Gastroesophageal sphincter (tissue), 4 donors: ENCODE data around the gene AKAP6. TPM values are rescaled to one million over a fixed set of nuclear protein-coding genes. Genes with fewer than 3 reads are reported as not detected.

ENCODE experiments used
- ATAC-seq: fragments of 150-250 bp; one replicate; pipeline ENCODE4 v1.9.1; 2016; ENCODE audit warnings: mild to moderate bottlenecking, moderate library complexity
- H3K27ac ChIP-seq, 4 donors: fragments of 200-600 bp; sonication (generic) in 3 of 4; 1 replicate in 3 of 4; 2 replicates in 1 of 4; pipeline ENCODE4 v1.5.1; 2016 to 2019
- H3K27me3 ChIP-seq: fragments of 200-600 bp; sonication (generic); one replicate; pipeline ENCODE4 v1.5.1; 2019
- H3K36me3 ChIP-seq, 2 donors: fragments of 200-600 bp; sonication (generic); one replicate each; pipeline ENCODE4 v1.5.1; 2019; ENCODE audit warnings: control low read depth in 1 of 2
- H3K4me1 ChIP-seq, 3 donors: fragments of 200-600 bp; sonication (generic); 1 replicate in 2 of 3; 2 replicates in 1 of 3; pipeline ENCODE4 v1.5.1; 2016 to 2019; ENCODE audit warnings: control low read depth in 2 of 3
- H3K4me3 ChIP-seq, 2 donors: fragments of 200-600 bp; sonication (generic); one replicate each; pipeline ENCODE4 v1.5.1; 2019; ENCODE audit warnings: mild to moderate bottlenecking in 1 of 2, moderate library complexity in 1 of 2
- H3K9me3 ChIP-seq, 3 donors: fragments of 200-600 bp; sonication (generic); one replicate each; pipeline ENCODE4 v1.5.1; 2017 to 2019; ENCODE audit warnings: control low read depth in 2 of 3
- EP300 ChIP-seq: sonication (generic); formaldehyde crosslinking; IDR thresholded peaks from one replicate; pipeline ENCODE4 v1.6.1; 2017; ENCODE audit warnings: antibody characterized with exemption, mild to moderate bottlenecking
- POLR2A ChIP-seq, 2 donors: fragments of 450-650 bp; IDR thresholded peaks; one replicate each; pipeline ENCODE4 v1.6.1; 2017; ENCODE audit warnings: antibody characterized with exemption in 2 of 2, mild to moderate bottlenecking in 2 of 2, moderate library complexity in 1 of 2
- POLR2AphosphoS5 ChIP-seq: sonication (generic); formaldehyde crosslinking; IDR thresholded peaks from one replicate; pipeline ENCODE4 v1.6.1; 2017; ENCODE audit warnings: antibody characterized with exemption
- WGBS, 2 donors: methylation state at CpG; one replicate each; pipeline ENCODE4 v1.1.5; 2018; ENCODE audit warnings: low coverage in 1 of 2; 5-methylcytosine and 5-hydroxymethylcytosine counted together
- total RNA-seq, 4 donors: library from RNA; depleted of rRNA; stranded (reverse); fragments of >200 nt; gene quantifications; one replicate each; pipeline ENCODE4 v1.1.0, GENCODE V29; 2016
- TF ChIP-seq, protein P1 (sequence below), 4 experiments: fragments of 200-600 bp in 2 of 4; fragments of 450-650 bp in 2 of 4; sonication (generic) in 1 of 4; IDR thresholded peaks; one replicate each; pipeline ENCODE4 v1.5.1; 2017 to 2019; ENCODE audit warnings: antibody characterized with exemption in 4 of 4, mild to moderate bottlenecking in 2 of 4, moderate library complexity in 2 of 4

AKAP6 gene
- total RNA-seq, 4 donors from 2014 or later = 33.1 to 65.4 (median 45.0) TPM

- H3K27me3 ChIP-seq = no peaks in the 10 kb centered on the region
- no peak for ATAC-seq
Observed at GRCh38 chr14:32530800-32531199, 201.7 kb downstream of the AKAP6 start.

GRCh38 chr14:32531942-32532515, 202.9 kb downstream of the AKAP6 start:
- Histone ChIP-seq H3K27ac (no peak overlapping the region), H3K36me3 (peaks cover 0 to 11% of the 10 kb centered on the region in 2 donors), H3K4me1 (no peaks in the 10 kb centered on the region), H3K9me3 (no peaks in the 10 kb centered on the region), H3K4me3 (no peak overlapping the region), H3K27me3 (no peaks in the 10 kb centered on the region)
- 85 to 91% methylated on average over 2 of the region's 2 CpGs for WGBS, 2 donors
- no peak for ATAC-seq
- TF ChIP-seq EP300 (no peak), POLR2AphosphoS5 (no peak), POLR2A (IDR thresholded peaks at IDR 0.05) (no peak)

More at GRCh38 chr14:32530800-32531199, 201.7 kb downstream of the AKAP6 start:
- H3K9me3 ChIP-seq = no peaks in the 10 kb centered on the region
- WGBS, 2 donors = 42% methylated on average over 1 of the region's 1 CpG
- no peak overlapping the region for H3K4me3 ChIP-seq
- no peak for TF ChIP-seq POLR2A (IDR thresholded peaks at IDR 0.05)
- no peak for TF ChIP-seq POLR2AphosphoS5
- TF ChIP-seq, protein P1, sequence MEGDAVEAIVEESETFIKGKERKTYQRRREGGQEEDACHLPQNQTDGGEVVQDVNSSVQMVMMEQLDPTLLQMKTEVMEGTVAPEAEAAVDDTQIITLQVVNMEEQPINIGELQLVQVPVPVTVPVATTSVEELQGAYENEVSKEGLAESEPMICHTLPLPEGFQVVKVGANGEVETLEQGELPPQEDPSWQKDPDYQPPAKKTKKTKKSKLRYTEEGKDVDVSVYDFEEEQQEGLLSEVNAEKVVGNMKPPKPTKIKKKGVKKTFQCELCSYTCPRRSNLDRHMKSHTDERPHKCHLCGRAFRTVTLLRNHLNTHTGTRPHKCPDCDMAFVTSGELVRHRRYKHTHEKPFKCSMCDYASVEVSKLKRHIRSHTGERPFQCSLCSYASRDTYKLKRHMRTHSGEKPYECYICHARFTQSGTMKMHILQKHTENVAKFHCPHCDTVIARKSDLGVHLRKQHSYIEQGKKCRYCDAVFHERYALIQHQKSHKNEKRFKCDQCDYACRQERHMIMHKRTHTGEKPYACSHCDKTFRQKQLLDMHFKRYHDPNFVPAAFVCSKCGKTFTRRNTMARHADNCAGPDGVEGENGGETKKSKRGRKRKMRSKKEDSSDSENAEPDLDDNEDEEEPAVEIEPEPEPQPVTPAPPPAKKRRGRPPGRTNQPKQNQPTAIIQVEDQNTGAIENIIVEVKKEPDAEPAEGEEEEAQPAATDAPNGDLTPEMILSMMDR (IDR thresholded peaks at IDR 0.05) = no peak
- TF ChIP-seq EP300 = no peak
- H3K4me1 ChIP-seq = no peaks in the 10 kb centered on the region
- H3K27ac ChIP-seq = no peak overlapping the region
- H3K36me3 ChIP-seq = no peaks in the 10 kb centered on the region

- no peak for ATAC-seq
- Histone ChIP-seq H3K27me3 (no peaks in the 10 kb centered on the region), H3K27ac (no peak overlapping the region), H3K4me3 (no peak overlapping the region), H3K4me1 (no peaks in the 10 kb centered on the region), H3K36me3 (peaks cover 0 to 15% of the 10 kb centered on the region in 2 donors), H3K9me3 (no peaks in the 10 kb centered on the region)
- 61 to 70% methylated on average over 3 of the region's 3 CpGs for WGBS, 2 donors
- no peak for TF ChIP-seq POLR2A (IDR thresholded peaks at IDR 0.05)
- no peak for TF ChIP-seq POLR2AphosphoS5
- TF ChIP-seq EP300 = no peak
- TF ChIP-seq, protein P1 (IDR thresholded peaks at IDR 0.05) = no peak
Observed at GRCh38 chr14:32534145-32534544, 205.0 kb downstream of the AKAP6 start.

DNA sequence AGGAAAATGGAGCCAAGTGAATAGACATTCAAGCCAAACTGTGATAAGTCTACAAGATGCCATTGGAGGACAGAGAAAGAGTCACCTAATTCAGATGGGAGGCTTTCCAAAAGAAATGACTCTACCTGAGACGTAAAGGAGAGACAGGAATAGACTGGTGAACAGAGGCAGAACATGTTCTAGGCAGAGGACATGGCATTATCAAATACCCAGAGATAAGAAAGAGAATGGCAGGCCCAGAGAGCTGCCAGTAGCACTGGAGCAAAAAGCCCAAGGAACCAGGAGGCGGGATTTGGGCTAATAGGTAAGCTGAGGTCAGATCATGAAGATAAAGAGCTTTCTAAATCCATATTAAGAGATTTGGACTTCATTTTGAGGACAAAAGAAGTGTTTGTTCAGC, 207.1 kb downstream of the AKAP6 start:
- whole genome bisulfite sequencing, 2 donors = 96 to 100% methylated on average over 2 of the region's 2 CpGs
- H3K9me3 ChIP-seq = no peaks in the 10 kb centered on the region
- H3K4me1 ChIP-seq = no peaks in the 10 kb centered on the region
- H3K36me3 ChIP-seq = peaks cover 0 to 15% of the 10 kb centered on the region in 2 donors
- no peak for TF ChIP-seq POLR2AphosphoS5
- TF ChIP-seq POLR2A (IDR thresholded peaks at IDR 0.05) = no peak
- TF ChIP-seq, protein P1 (IDR thresholded peaks at IDR 0.05) = no peak
- TF ChIP-seq EP300 = no peak
- no peak overlapping the region for H3K27ac ChIP-seq
- H3K4me3 ChIP-seq = no peak overlapping the region
- ATAC-seq = no peak
- no peaks in the 10 kb centered on the region for H3K27me3 ChIP-seq

DNA sequence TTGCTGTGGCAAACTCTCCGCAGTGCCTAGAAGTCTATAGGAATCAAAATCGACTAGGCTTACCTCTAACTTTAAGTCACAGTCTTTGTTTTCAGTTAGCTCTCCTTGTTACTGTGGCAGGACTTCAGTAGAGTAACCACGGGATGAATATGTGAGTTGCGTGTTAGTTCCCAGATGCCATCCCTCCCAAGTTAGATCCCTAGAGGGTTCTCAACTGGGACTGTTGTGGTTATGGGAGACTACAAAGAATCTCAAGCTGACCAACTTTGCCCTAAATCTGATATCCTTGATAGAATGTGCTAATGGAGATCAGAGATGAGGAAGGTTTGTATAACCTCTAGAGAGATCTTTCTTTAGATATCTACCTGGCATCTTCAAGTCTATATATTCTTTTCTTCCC, 208.1 kb downstream of the AKAP6 start:
- WGBS, 2 donors = 91 to 92% methylated on average over 4 of the region's 4 CpGs
- H3K9me3 ChIP-seq = no peaks in the 10 kb centered on the region

More for the DNA sequence above, 208.1 kb downstream of the AKAP6 start:
- no peak for ATAC-seq
- no peaks in the 10 kb centered on the region for H3K27me3 ChIP-seq
- no peaks in the 10 kb centered on the region for H3K4me1 ChIP-seq
- TF ChIP-seq, protein P1 (IDR thresholded peaks at IDR 0.05) = no peak
- TF ChIP-seq POLR2AphosphoS5 = no peak
- no peak for TF ChIP-seq POLR2A (IDR thresholded peaks at IDR 0.05)
- no peak for TF ChIP-seq EP300
- peaks cover 0 to 15% of the 10 kb centered on the region in 2 donors for H3K36me3 ChIP-seq
- no peak overlapping the region for H3K4me3 ChIP-seq
- no peak overlapping the region for H3K27ac ChIP-seq
